ENCODE data around the gene OR51B5. TPM values are rescaled to one million over a fixed set of nuclear protein-coding genes. Genes with fewer than 3 reads are reported as not detected.
"Not testable (repeated sequence)": the region's sequence is repeated elsewhere in the genome, so short reads cannot be mapped to it uniquely, and the experiment has no call there.

Gene OR51B5
- total RNA-seq, 1 donor from 2014 or later, result 0.99 TPM

GRCh38 chr11:5336331-5336730 is 7.0 kb downstream of the OR51B5 start:
- no peak for DNase-seq (ENCODE audit: low spot score)

GRCh38 chr11:5335170-5335569 is 8.2 kb downstream of the OR51B5 start:
- DNase-seq (ENCODE audit: low spot score), result no peak

DNA sequence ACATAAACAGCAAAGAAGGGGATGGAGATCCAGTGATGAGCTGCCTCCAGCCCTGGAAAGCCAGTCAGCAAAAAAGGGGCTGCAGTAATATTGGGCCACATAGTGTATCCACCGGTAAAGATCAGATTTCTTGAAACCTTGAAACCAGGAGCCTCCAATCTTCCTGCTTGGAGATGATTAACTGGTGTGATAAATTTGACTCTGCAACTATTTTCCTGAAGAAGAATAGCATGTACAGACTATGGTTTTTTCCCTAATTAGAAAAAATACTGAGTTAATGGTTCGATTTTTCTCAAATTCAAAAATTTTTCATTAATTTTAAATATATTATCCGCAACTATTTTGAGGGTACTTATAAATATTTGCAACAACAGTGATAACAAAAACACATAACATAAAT is 19.1 kb downstream of the OR51B5 start, which contains the start of gene OR51B2:
TSS of gene OR51B2 (minus strand) at position 101 of the 400 bp plus-strand sequence. CDS start at position 101, 0 bp downstream.
- no peak for DNase-seq (ENCODE audit: low spot score)

GRCh38 chr11:5317292-5317691 is 26.0 kb downstream of the OR51B5 start:
- DNase-seq (ENCODE audit: low spot score), result no peak

DNA sequence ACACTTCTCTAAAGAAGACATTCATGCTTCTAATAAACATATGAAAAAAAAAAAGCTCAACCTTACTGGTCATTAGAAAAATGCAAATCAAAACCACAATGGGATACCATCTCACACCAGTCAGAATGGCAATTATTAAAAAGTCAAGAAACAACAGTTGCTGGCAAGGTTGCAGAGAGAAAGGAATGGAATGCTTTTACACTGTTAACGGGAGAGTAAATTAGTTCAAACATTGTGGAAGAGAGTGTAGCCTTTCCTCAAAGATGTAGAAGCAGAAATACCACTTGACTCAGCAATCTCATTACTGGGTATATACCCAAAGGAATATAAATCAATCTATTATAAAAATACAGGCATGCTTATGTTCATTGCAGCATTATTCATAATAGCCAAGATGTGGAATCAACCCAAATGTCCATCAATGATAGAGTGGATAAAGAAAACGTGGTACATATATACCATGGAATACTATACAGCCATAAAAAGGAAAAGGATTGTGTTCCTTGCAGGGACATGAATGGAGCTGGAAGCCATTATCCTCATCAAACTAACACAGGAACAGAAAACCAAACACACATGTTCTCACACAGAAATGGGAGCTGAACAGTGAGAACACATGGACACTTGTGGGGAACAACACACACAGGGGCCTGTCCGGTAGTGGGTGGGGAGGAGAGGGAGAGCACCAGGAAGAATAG is 29.8 kb downstream of the OR51B5 start:
- not testable (repeated sequence) for DNase-seq (ENCODE audit: low spot score)

DNA sequence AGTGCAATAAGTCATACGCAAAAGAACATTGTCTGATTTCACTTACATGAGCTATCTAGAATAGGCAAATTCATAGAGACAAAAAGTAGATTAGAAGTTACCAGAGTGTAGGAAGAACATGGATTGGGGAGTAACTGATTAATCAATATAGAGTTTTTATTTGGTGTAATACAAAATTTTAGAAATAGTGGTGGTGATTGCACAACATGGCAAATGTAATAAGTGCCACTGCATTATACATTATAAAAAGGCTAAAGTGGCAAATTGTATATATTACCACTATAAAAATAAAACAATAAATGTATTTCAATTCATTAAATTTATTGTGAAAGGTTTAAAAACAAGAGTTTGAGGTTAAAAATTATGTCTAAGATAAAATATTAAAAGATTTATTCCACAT is 32.9 kb downstream of the OR51B5 start:
- no peak for DNase-seq (ENCODE audit: low spot score)

DNA sequence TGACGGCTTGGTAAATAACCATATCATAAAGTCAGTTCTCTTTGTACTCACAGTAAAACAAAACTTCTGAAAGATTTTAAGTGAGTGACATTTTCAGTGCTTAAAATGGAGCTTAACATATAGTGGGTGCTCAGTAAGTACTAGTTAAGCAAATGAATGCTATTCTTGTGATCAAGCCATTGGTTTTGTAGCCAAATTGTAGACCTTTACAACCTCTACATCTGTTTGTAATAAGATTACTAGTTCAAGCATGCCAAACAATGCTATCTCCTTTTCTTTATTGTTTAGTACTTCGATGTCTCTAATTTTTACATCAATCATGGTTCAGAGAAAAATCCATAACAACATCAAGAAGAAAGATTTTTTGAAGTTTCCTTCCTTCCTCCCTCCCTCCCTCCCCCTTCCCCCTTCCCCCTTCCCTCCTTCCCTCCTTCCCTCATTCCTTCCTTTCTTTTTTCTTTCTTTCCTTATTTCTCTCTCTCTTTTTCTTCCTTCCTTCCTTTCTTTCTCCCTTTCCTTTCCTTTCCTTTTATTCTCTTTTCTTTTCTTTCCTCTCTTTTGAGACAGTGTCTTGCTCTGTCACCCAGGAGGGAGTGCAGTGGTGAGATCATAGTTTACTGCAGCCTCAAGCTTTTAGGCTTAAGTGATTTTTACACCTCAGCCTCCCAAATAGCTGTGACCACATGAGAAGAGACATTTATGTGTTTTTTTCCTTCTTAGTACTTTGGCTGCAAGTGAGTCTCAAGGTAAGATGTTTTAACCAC is 35.9 kb downstream of the OR51B5 start:
- DNase-seq (ENCODE audit: low spot score), result no peak

- DNase-seq (ENCODE audit: low spot score), result no peak
Measured at GRCh38 chr11:5304046-5304445, 39.3 kb downstream of the OR51B5 start.

- DNase-seq (ENCODE audit: low spot score), result no peak
Measured at GRCh38 chr11:5303626-5304025, 39.7 kb downstream of the OR51B5 start.

GRCh38 chr11:5301846-5302245 is 41.5 kb downstream of the OR51B5 start, which contains the start of gene OR51B4:
OR51B4 (minus strand) TSS chr11:5301946; CDS start chr11:5301946, 0 bp downstream.
- no peak for DNase-seq (ENCODE audit: low spot score)

GRCh38 chr11:5300251-5300650 is 43.1 kb downstream of the OR51B5 start:
- no peak for DNase-seq (ENCODE audit: low spot score)

DNA sequence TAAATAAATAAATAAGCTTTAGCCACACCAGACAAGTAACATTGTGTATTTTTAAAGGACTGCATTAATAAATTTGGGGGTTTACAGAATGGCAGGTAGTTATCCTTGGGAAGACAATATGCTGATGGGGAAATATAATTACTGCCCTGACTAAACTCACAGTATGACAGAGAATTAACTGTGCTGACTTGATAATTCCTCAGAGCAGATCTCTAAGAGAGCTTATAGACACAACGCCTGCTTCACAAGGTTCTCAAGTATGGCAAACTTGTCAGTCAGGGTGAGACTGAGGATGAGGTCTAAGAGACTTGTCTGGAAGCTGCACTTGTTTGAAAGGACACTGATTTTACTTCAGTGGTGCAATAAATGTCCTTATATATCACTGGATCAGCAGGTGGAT is 44.9 kb downstream of the OR51B5 start:
- DNase-seq (ENCODE audit: low spot score), result no peak

DNA sequence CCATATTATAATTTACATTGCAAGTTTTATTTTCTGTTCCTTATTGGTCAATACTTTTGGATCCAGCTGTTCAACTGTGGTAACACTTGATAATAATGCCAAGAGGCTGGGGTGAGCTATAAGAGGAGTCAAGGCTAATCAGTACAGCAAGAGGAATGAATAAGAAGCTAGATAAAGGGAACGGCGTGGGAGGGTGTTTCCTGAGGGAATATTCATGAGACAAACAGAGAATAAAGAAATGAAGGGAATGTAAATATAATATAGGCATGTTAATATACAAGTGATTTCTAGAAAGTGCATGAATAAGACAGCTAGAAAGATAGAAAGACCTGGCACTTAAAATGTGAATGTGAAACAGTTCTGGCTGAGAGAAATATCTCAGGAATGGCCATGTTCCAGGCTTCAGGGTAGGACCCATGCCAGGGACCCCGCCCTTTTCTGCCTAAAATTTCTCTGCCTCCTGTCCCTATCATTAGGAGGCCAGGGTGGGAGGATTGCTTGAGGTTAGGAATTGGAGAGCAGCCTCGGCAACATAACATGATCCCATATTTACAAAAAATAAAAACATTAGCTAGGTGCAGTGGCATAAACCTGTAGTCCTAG is 45.5 kb downstream of the OR51B5 start:
- DNase-seq (ENCODE audit: low spot score), result no peak

DNA sequence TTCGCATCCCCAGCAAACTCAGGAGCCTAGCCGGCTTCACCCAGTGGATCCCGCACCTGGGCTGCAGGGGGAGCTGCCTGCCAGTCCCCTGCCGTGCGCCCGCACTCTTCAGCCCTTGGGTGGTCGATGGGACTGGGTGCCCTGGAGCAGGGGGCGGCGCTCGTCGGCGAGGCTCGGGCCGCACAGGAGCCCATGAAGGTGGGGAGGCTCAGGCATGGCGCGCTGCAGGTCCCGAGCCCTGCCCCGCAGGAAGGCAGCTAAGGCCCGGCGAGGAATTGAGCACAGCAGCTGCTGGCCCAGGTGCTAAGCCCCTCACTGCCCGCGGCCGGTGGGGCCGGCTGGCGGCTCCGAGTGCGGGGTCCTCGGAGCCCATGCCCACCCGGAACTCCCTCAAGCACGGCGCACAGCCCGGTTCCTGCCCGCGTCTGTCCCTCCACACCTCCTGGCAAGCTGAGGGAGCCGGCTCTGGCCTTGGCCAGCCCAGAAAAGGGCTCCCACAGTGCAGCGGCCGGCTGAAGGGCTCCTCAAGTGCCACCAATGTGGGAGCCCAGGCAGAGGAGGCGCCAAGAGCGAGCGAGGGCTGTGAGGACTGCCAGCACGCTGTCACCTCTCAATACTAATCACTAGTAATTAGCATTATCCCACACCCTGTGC is 48.9 kb downstream of the OR51B5 start:
- DNase-seq (ENCODE audit: low spot score), result not testable (repeated sequence)

DNA sequence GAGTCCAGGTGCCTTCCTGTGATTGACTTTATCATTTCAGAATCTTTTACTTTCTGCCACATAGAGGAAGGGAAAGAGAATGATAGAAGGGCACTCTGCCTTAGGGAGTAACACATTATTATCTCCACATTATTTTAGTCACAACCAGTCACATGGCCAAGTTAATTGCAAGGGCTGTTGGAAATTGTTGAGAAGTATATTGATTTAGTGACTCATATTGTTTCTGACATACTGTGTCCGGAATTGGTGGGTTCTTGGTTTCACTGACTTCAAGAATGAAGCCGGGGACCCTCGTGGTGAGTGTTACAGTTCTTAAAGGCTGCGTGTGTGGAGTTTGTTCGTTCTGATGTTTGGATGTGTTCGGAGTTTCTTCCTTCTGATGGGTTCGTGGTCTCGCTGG is 50.3 kb downstream of the OR51B5 start:
- DNase-seq (ENCODE audit: low spot score), result no peak

Other genes with a start within 250 kb of the OR51B5 start
- gene OR52A5, start 205.2 kb downstream of the OR51B5 start, total RNA-seq, result not detected
- gene OR52A1, start 188.8 kb downstream of the OR51B5 start, total RNA-seq, result not detected
- gene OR51V1, start 142.8 kb downstream of the OR51B5 start, total RNA-seq, result not detected
- 144 TPM for gene HBB, start 116.5 kb downstream of the OR51B5 start, total RNA-seq
- 0.75 TPM for gene HBD, start 109.0 kb downstream of the OR51B5 start, total RNA-seq
- gene HBG1, start 93.7 kb downstream of the OR51B5 start, total RNA-seq, result not detected
- not detected for gene HBG2, start 88.7 kb downstream of the OR51B5 start, total RNA-seq
- not detected for gene HBE1, start 73.6 kb downstream of the OR51B5 start, total RNA-seq
- 0.42 TPM for gene OR51B4, start 41.6 kb downstream of the OR51B5 start, total RNA-seq
- not detected for gene OR51B2, start 19.2 kb downstream of the OR51B5 start, total RNA-seq
- gene OR51B6, start 8.0 kb upstream of the OR51B5 start, total RNA-seq, result not detected
- not detected for gene OR51M1, start 40.3 kb upstream of the OR51B5 start, total RNA-seq
- gene OR51Q1, start 78.6 kb upstream of the OR51B5 start, total RNA-seq, result not detected
- gene OR51I1, start 98.0 kb upstream of the OR51B5 start, total RNA-seq, result 0.70 TPM
- gene OR51I2, start 105.8 kb upstream of the OR51B5 start, total RNA-seq, result not detected
- gene OR52D1, start 145.2 kb upstream of the OR51B5 start, total RNA-seq, result not detected
- gene UBQLN3, start 166.4 kb upstream of the OR51B5 start, total RNA-seq, result 0.70 TPM
- 1.4 TPM for gene UBQLNL, start 173.2 kb upstream of the OR51B5 start, total RNA-seq
- gene OR52H1, start 205.0 kb upstream of the OR51B5 start, total RNA-seq, result 0.73 TPM
- not detected for gene OR52B6, start 237.4 kb upstream of the OR51B5 start, total RNA-seq